Ishikawa (cell line): ENCODE measurements around the gene DOK7.

Experiments used
- CEBPB ChIP-seq: IDR thresholded peaks from 2 replicates; pipeline ENCODE4 v1.6.1; 2012
- CREB1 ChIP-seq: IDR thresholded peaks from 2 replicates; pipeline ENCODE4 v1.6.1; 2012; ENCODE audit warnings: low read depth
- EGR1 ChIP-seq: IDR thresholded peaks from 2 replicates; pipeline ENCODE4 v1.6.1; 2012
- EP300 ChIP-seq: IDR thresholded peaks from 2 replicates; pipeline ENCODE4 v1.6.1; 2012; ENCODE audit warnings: borderline replicate concordance
- FOXM1 ChIP-seq: IDR thresholded peaks from 2 replicates; pipeline ENCODE4 v1.6.1; 2012; ENCODE audit warnings: low read depth, borderline replicate concordance
- MAX ChIP-seq: IDR thresholded peaks from 2 replicates; pipeline ENCODE4 v1.6.1; 2012
- NFIC ChIP-seq: IDR thresholded peaks from 2 replicates; pipeline ENCODE4 v1.6.1; 2012
- RAD21 ChIP-seq: IDR thresholded peaks from 2 replicates; pipeline ENCODE4 v1.6.1; 2012; ENCODE audit warnings: low read depth
- REST ChIP-seq: IDR thresholded peaks from 2 replicates; pipeline ENCODE4 v1.6.1; 2012; ENCODE audit warnings: low read depth, mild to moderate bottlenecking
- TAF1 ChIP-seq: IDR thresholded peaks from 2 replicates; pipeline ENCODE4 v1.6.1; 2012; ENCODE audit warnings: low read depth, mild to moderate bottlenecking
- TCF12 ChIP-seq: IDR thresholded peaks from 2 replicates; pipeline ENCODE4 v1.6.1; 2012; ENCODE audit warnings: low read depth
- TEAD4 ChIP-seq: IDR thresholded peaks from 2 replicates; pipeline ENCODE4 v1.6.1; 2012
- USF1 ChIP-seq: IDR thresholded peaks from 2 replicates; pipeline ENCODE4 v1.6.1; 2012
- YY1 ChIP-seq: IDR thresholded peaks from 2 replicates; pipeline ENCODE4 v1.6.1; 2012; ENCODE audit warnings: low read depth
- ZBTB7A ChIP-seq: IDR thresholded peaks from 2 replicates; pipeline ENCODE4 v1.6.1; 2012; ENCODE audit warnings: low read depth

Gene DOK7

GRCh38 chr4:3524920-3525319 lies 61.8 kb downstream of the DOK7 start:
- no peak for TF ChIP-seq FOXM1
- TF ChIP-seq EGR1, result no peak
- no peak for TF ChIP-seq RAD21
- no peak for TF ChIP-seq USF1

GRCh38 chr4:3525532-3526430 lies 62.7 kb downstream of the DOK7 start:
- TF ChIP-seq EP300, result no peak
- no peak for TF ChIP-seq FOXM1
- no peak for TF ChIP-seq REST
- no peak for TF ChIP-seq ZBTB7A
- no peak for TF ChIP-seq TCF12
- TF ChIP-seq CEBPB, result no peak
- TF ChIP-seq TEAD4, result no peak
- TF ChIP-seq MAX, result no peak
- TF ChIP-seq RAD21, result no peak
- TF ChIP-seq TAF1, result no peak
- no peak for TF ChIP-seq USF1
- no peak for TF ChIP-seq NFIC
- no peak for TF ChIP-seq CREB1
- TF ChIP-seq EGR1, result no peak
- no peak for TF ChIP-seq YY1

- TF ChIP-seq YY1, result no peak
- TF ChIP-seq MAX, result no peak
Observed at GRCh38 chr4:3526456-3526855, 63.4 kb downstream of the DOK7 start.

GRCh38 chr4:3527101-3527913 lies 64.2 kb downstream of the DOK7 start:
- TF ChIP-seq TCF12 (no peak), REST (no peak), MAX (no peak), NFIC (no peak)

GRCh38 chr4:3527914-3528876 lies 65.1 kb downstream of the DOK7 start:
- no peak for TF ChIP-seq USF1
- no peak for TF ChIP-seq YY1
- no peak for TF ChIP-seq FOXM1
- TF ChIP-seq ZBTB7A, result no peak
- TF ChIP-seq TEAD4, result no peak
- no peak for TF ChIP-seq MAX
- TF ChIP-seq CEBPB, result no peak
- TF ChIP-seq CREB1, result no peak
- TF ChIP-seq TAF1, result no peak
- no peak for TF ChIP-seq NFIC
- no peak for TF ChIP-seq TCF12
- no peak for TF ChIP-seq EP300
- no peak for TF ChIP-seq EGR1
- no peak for TF ChIP-seq REST
- no peak for TF ChIP-seq RAD21
